Posterior vena cava (tissue), 2 donors: ENCODE measurements around the gene GDPD1. TPM values are rescaled to one million over a fixed set of nuclear protein-coding genes. Genes with fewer than 3 reads are reported as not detected.
"Not testable (repeated sequence)": the region's sequence is repeated elsewhere in the genome, so short reads cannot be mapped to it uniquely, and the experiment has no call there.

ENCODE experiments used
- DNase-seq: peaks from one replicate; pipeline ENCODE4 v3.0.0-alpha.2; 2020; ENCODE audit warnings: low spot score
- intact Hi-C, 2 donors: fragments of 100-400 bp; cut with DNase I; formaldehyde crosslinking; loops; one replicate each; pipeline versions ENCODE4 v1.14.1 to v1.14.2; 2022 to 2023
- total RNA-seq, 2 donors: library from RNA; stranded (reverse); fragmentation: NEBNext Ultra II Directional; extraction: Animal tissue kit (Norgen Biotek cat#: 25700); gene quantifications; one replicate each; pipeline ENCODE4 v1.2.1, GENCODE V29; 2021
- donor health status: DM: yes; HTN: yes; CAD: no.
- donor health status: DM: yes; HTN: yes; CAD: no.

Gene GDPD1
- total RNA-seq, 2 donors from 2014 or later, result 2.5 to 2.7 TPM

- DNase-seq, result no peak
- intact Hi-C loops, result no loop called here
Observed at GRCh38 chr17:59300941-59301340, 80.6 kb downstream of the GDPD1 start.

GRCh38 chr17:59304811-59305210 is 84.5 kb downstream of the GDPD1 start:
- intact Hi-C loops, result no loop called here
- no peak for DNase-seq

GRCh38 chr17:59310263-59310920 is 90.1 kb downstream of the GDPD1 start:
- intact Hi-C loops, result no loop called here
- no peak for DNase-seq

- intact Hi-C loops, result no loop called here
- no peak for DNase-seq
Observed at GRCh38 chr17:59311051-59311468, 90.7 kb downstream of the GDPD1 start.

GRCh38 chr17:59311521-59311920 is 91.2 kb downstream of the GDPD1 start:
- intact Hi-C loops, DNase-seq: not testable (repeated sequence)

- intact Hi-C loops, result no loop called here
- no peak for DNase-seq
Observed at GRCh38 chr17:59315866-59316265, 95.6 kb downstream of the GDPD1 start.

Other genes with a start within 250 kb of the GDPD1 start
- 10 to 100 TPM; 19.7 to 19.8 TPM for gene TRIM37, start 113.6 kb upstream of the GDPD1 start, total RNA-seq
- 10 to 100 TPM; 28.9 to 33.4 TPM for gene SKA2, start 65.3 kb upstream of the GDPD1 start, total RNA-seq
- 1 to 10 TPM in 1 of 2 donors, under 1 TPM in 1; 0.81 to 2.0 TPM for gene PRR11, start 64.8 kb upstream of the GDPD1 start, total RNA-seq
- 1 to 10 TPM; 6.9 to 8.2 TPM for gene SMG8, start 10.5 kb upstream of the GDPD1 start, total RNA-seq
- 10 to 100 TPM; 25.8 to 40.3 TPM for gene YPEL2, start 111.1 kb downstream of the GDPD1 start, total RNA-seq